HEK293 (cell line): ENCODE measurements around the gene NRIP3.

ENCODE experiments used
- ELK4 ChIP-seq: IDR thresholded peaks from 2 replicates; pipeline ENCODE4 v1.6.1; 2011; ENCODE audit warnings: mild to moderate bottlenecking, low read depth, low read length, borderline replicate concordance
- HOXC10 ChIP-seq: sonication (generic); formaldehyde crosslinking; IDR thresholded peaks from 2 replicates; pipeline ENCODE4 v1.8.1; 2023; ENCODE audit warnings: mild to moderate bottlenecking, missing genetic modification reagents
- INSM2 ChIP-seq: fragments of 450-650 bp; formaldehyde crosslinking; IDR thresholded peaks from 2 replicates; pipeline ENCODE4 v1.5.1; 2016; ENCODE audit warnings: missing biosample characterization, missing genetic modification characterization
- MEIS1 ChIP-seq: sonication (generic); formaldehyde crosslinking; IDR thresholded peaks from 2 replicates; pipeline ENCODE4 v1.8.1; 2022; ENCODE audit warnings: missing genetic modification reagents, mild to moderate bottlenecking, borderline replicate concordance
- MYNN ChIP-seq: fragments of 450-650 bp; formaldehyde crosslinking; IDR thresholded peaks from 2 replicates; pipeline ENCODE4 v1.5.1; 2016; ENCODE audit warnings: missing biosample characterization, missing genetic modification characterization, borderline replicate concordance
- PATZ1 ChIP-seq: fragments of 450-650 bp; formaldehyde crosslinking; IDR thresholded peaks from 2 replicates; pipeline ENCODE4 v1.5.1; 2016; ENCODE audit warnings: missing biosample characterization, missing genetic modification characterization
- PBX3 ChIP-seq: sonication (generic); formaldehyde crosslinking; IDR thresholded peaks from 2 replicates; pipeline ENCODE4 v1.8.1; 2022; ENCODE audit warnings: mild to moderate bottlenecking, moderate library complexity, missing genetic modification reagents
- PRDM10 ChIP-seq: fragments of 450-650 bp; formaldehyde crosslinking; IDR thresholded peaks from 2 replicates; pipeline ENCODE4 v1.5.1; 2016; ENCODE audit warnings: missing biosample characterization, missing genetic modification characterization
- PRDM4 ChIP-seq: fragments of 450-650 bp; formaldehyde crosslinking; IDR thresholded peaks from 2 replicates; pipeline ENCODE4 v1.5.1; 2017; ENCODE audit warnings: missing biosample characterization, missing genetic modification characterization
- SALL2 ChIP-seq: fragments of 450-650 bp; formaldehyde crosslinking; IDR thresholded peaks from 2 replicates; pipeline ENCODE4 v1.5.0; 2017; ENCODE audit warnings: missing biosample characterization, mild to moderate bottlenecking, missing genetic modification characterization, borderline replicate concordance
- SP3 ChIP-seq: fragments of 450-650 bp; formaldehyde crosslinking; IDR thresholded peaks from 2 replicates; pipeline ENCODE4 v1.5.1; 2016; ENCODE audit warnings: missing biosample characterization, missing genetic modification characterization
- ZBTB10 ChIP-seq: fragments of 450-650 bp; formaldehyde crosslinking; IDR thresholded peaks from 2 replicates; pipeline ENCODE4 v1.5.1; 2016; ENCODE audit warnings: missing biosample characterization, missing genetic modification characterization
- ZNF114 ChIP-seq: fragments of 450-650 bp; formaldehyde crosslinking; IDR thresholded peaks from 2 replicates; pipeline ENCODE4 v1.5.0; 2017; ENCODE audit warnings: missing biosample characterization, missing genetic modification characterization
- ZNF155 ChIP-seq: fragments of 450-650 bp; formaldehyde crosslinking; IDR thresholded peaks from 2 replicates; pipeline ENCODE4 v1.5.1; 2016; ENCODE audit warnings: missing biosample characterization, missing genetic modification characterization
- ZNF302 ChIP-seq: fragments of 450-650 bp; formaldehyde crosslinking; IDR thresholded peaks from 2 replicates; pipeline ENCODE4 v1.5.1; 2016; ENCODE audit warnings: missing biosample characterization, missing genetic modification characterization, low read depth
- ZNF324 ChIP-seq: fragments of 450-650 bp; formaldehyde crosslinking; IDR thresholded peaks from 2 replicates; pipeline ENCODE4 v1.5.1; 2016; ENCODE audit warnings: missing biosample characterization, missing genetic modification characterization
- ZNF341 ChIP-seq: fragments of 450-650 bp; formaldehyde crosslinking; IDR thresholded peaks from 2 replicates; pipeline ENCODE4; 2016; ENCODE audit warnings: low read depth, missing biosample characterization, missing genetic modification characterization
- ZNF404 ChIP-seq: fragments of 450-650 bp; formaldehyde crosslinking; IDR thresholded peaks from 2 replicates; pipeline ENCODE4 v1.5.1; 2017; ENCODE audit warnings: missing biosample characterization, missing genetic modification characterization
- ZNF473 ChIP-seq: fragments of 450-650 bp; formaldehyde crosslinking; IDR thresholded peaks from 2 replicates; pipeline ENCODE4 v1.5.1; 2017; ENCODE audit warnings: missing biosample characterization, missing genetic modification characterization
- ZNF621 ChIP-seq: fragments of 450-650 bp; formaldehyde crosslinking; IDR thresholded peaks from 2 replicates; pipeline ENCODE4 v1.5.1; 2017; ENCODE audit warnings: missing biosample characterization, missing genetic modification characterization
- ZNF677 ChIP-seq: fragments of 450-650 bp; IDR thresholded peaks from 2 replicates; pipeline ENCODE4 v1.5.0; 2018; ENCODE audit warnings: missing biosample characterization, mild to moderate bottlenecking, missing genetic modification characterization, moderate library complexity
- ZNF777 ChIP-seq: fragments of 450-650 bp; formaldehyde crosslinking; IDR thresholded peaks from 2 replicates; pipeline ENCODE4 v1.5.1; 2017; ENCODE audit warnings: missing biosample characterization, missing genetic modification characterization, borderline replicate concordance
- ZSCAN23 ChIP-seq: fragments of 450-650 bp; formaldehyde crosslinking; IDR thresholded peaks from 2 replicates; pipeline ENCODE4 v1.5.1; 2016; ENCODE audit warnings: missing biosample characterization, missing genetic modification characterization

NRIP3 gene

GRCh38 chr11:8964324-8965320 is 39.2 kb downstream of the NRIP3 start, which contains the start of gene TMEM9B (continued):
- TF ChIP-seq ZSCAN23 (tag by site-specific recombination) (no peak), PRDM4 (tag by site-specific recombination) (no peak), PATZ1 (tag by site-specific recombination) (peak; percentile 60), ZNF114 (tag by site-specific recombination) (no peak), ZNF777 (tag by site-specific recombination) (no peak), ELK4 (peak; percentile 87; the same call in 1 of the 2 replicates), ZNF155 (tag by site-specific recombination) (no peak), ZNF404 (tag by site-specific recombination) (no peak), MYNN (no peak), ZNF677 (tag by site-specific recombination) (no peak), MEIS1 (no peak), ZNF621 (tag by site-specific recombination) (no peak), ZNF302 (tag by site-specific recombination) (no peak), ZNF324 (tag by site-specific recombination) (peak; percentile 54; the same call in 1 of the 2 replicates), ZBTB10 (0 out of 2 replicates have a peak, but pooled peaks have one; percentile 52), PBX3 (CRISPR knock-in tag) (peak; percentile 85; the same call in 1 of the 2 replicates), INSM2 (no peak), SALL2 (tag by site-specific recombination) (no peak), HOXC10 (CRISPR knock-in tag) (no peak), SP3 (tag by site-specific recombination) (peak; percentile 82), ZNF341 (tag by site-specific recombination) (no peak; the same call in 1 of the 2 replicates), PRDM10 (tag by site-specific recombination) (peak; percentile 86; the same call in 1 of the 2 replicates), ZNF473 (tag by site-specific recombination) (no peak)
